T-helper 17 cell (primary cell): ENCODE data around the gene KLHL20. TPM values are rescaled to one million over a fixed set of nuclear protein-coding genes. Genes with fewer than 3 reads are reported as not detected.
A peak's percentile ranks its signal among the peaks of the same experiment; 100 is the strongest.
"Not testable (repeated sequence)": the region's sequence is repeated elsewhere in the genome, so short reads cannot be mapped to it uniquely, and the experiment has no call there.

Source experiments
- ATAC-seq: fragments of 150-1000 bp; cut with Tn5 transposase; 2 replicates; pipeline ENCODE4 v1.10.0; 2021; ENCODE audit warnings: mild to moderate bottlenecking, moderate library complexity
- DNase-seq, 3 donors: peaks; one replicate each; pipeline versions ENCODE4 v3.0.0 to v3.0.0-alpha.2; 2020 to 2021
- H3K9me3 ChIP-seq: one replicate; pipeline ENCODE4 v1.7.0; 2013; ENCODE audit warnings: low read length, mild to moderate bottlenecking; ENCODE audit not compliant: control insufficient read depth, poor library complexity, severe bottlenecking
- H3K27ac Mint-ChIP-seq: one replicate; pipeline ENCODE4 v1.8.0; 2022; ENCODE audit warnings: mild to moderate bottlenecking, moderate library complexity, mixed read lengths
- H3K27me3 Mint-ChIP-seq: one replicate; pipeline ENCODE4 v1.8.0; 2022; ENCODE audit warnings: mixed read lengths
- H3K36me3 Mint-ChIP-seq: one replicate; pipeline ENCODE4 v1.8.0; 2022; ENCODE audit warnings: low read depth, mixed read lengths
- H3K4me1 Mint-ChIP-seq: one replicate; pipeline ENCODE4 v1.8.0; 2022; ENCODE audit warnings: mild to moderate bottlenecking, mixed read lengths
- H3K4me3 Mint-ChIP-seq: one replicate; pipeline ENCODE4 v1.8.0; 2022; ENCODE audit warnings: mild to moderate bottlenecking, moderate library complexity, mixed read lengths
- total RNA-seq, 4 donors: library from RNA in 2 of 4; stranded (reverse) in 2 of 4; gene quantifications; one replicate each; pipeline ENCODE4 v1.2.3 and lab custom pipeline; 2022 to 2026

Gene KLHL20, protein sequence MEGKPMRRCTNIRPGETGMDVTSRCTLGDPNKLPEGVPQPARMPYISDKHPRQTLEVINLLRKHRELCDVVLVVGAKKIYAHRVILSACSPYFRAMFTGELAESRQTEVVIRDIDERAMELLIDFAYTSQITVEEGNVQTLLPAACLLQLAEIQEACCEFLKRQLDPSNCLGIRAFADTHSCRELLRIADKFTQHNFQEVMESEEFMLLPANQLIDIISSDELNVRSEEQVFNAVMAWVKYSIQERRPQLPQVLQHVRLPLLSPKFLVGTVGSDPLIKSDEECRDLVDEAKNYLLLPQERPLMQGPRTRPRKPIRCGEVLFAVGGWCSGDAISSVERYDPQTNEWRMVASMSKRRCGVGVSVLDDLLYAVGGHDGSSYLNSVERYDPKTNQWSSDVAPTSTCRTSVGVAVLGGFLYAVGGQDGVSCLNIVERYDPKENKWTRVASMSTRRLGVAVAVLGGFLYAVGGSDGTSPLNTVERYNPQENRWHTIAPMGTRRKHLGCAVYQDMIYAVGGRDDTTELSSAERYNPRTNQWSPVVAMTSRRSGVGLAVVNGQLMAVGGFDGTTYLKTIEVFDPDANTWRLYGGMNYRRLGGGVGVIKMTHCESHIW
- total RNA-seq, result 10 to 100 TPM; 24.8 to 32.1 TPM
- total RNA-seq (lab: John Stamatoyannopoulos, UW), result 30.5 to 50.5 reads per million in 2 donors

DNA sequence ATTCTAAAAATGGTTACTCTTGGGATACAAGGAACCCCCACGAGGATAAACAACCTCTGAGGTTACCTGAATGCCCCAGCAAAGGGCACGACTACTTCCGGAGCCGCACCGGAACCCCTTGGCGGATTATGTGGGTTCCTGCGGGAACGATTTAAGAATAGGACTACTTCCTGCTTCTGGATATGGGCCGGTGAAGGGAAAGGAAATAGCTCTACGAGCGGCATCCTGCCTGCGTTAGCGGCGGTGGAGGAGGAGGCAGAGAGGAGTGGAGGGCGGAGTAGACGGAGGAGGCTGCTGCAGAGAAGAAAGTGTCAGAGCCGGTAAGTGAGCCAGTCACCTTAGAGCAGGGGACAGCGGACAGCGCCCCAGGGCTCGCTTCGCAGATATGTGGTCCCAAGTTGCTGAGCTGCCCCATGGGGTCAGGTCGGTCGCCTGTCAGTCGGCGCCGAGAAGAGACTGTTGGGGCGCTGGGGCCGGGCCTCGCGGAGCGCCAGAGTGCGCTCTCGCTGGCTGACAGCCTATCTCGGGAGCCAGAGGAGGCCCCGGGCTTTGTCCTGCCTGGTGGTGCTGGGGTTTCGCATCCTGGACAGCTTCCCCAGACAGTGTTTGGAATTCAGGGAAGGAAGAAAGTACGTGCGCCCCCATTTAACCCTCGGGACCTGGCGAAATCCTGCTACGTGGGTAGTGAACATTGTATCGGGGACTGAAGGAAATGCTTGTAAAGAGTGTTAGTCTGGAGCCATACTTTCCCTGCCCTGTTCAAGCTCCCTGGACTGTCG, at the start of gene KLHL20:
TSS of gene KLHL20 (plus strand) at position 223 of the 779 bp plus-strand sequence. CDS start 1,063 bp downstream, outside the sequence.
- no peaks in the 10 kb centered on the region for H3K9me3 ChIP-seq
- peaks cover 17% of the 10 kb centered on the region for H3K4me1 Mint-ChIP-seq
- ATAC-seq (peak; percentile 98), DNase-seq (peak; percentile 60 to 82 (median 77))
- H3K27ac Mint-ChIP-seq, result peak within 1 kb of the TSS; percentile 97
- H3K27me3 Mint-ChIP-seq, result peaks cover 20% of the 10 kb centered on the region
- peak within 1 kb of the TSS; percentile 99 for H3K4me3 Mint-ChIP-seq
- peaks cover 7% of the 10 kb centered on the region for H3K36me3 Mint-ChIP-seq

DNA sequence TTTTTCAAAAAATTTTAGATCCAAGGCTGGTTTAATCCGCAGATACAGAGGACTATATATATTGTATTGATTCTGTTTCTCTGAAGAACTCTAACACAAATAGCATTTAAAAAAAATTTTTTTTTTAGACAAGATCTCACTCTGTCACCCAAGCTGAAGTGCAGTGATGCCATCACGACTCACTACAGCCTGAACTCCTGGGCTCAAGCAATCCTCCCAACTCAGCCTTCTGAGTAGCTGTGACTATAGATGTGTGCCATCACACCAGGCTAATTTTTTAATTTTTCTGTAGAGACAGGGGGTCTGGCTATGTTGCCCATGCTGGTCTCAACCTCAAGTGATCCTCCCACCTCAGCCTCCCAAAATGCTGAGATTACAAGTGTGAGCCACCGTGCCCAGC, 48.1 kb upstream of the KLHL20 start:
- Mint-ChIP-seq H3K27me3 (peaks cover 47% of the 10 kb centered on the region), H3K27ac (no peak overlapping the region), H3K4me1 (peaks cover 6% of the 10 kb centered on the region), H3K36me3 (peaks cover 6% of the 10 kb centered on the region), H3K4me3 (no peak overlapping the region)
- no peaks in the 10 kb centered on the region for H3K9me3 ChIP-seq
- ATAC-seq (no peak), DNase-seq (no peak)

DNA sequence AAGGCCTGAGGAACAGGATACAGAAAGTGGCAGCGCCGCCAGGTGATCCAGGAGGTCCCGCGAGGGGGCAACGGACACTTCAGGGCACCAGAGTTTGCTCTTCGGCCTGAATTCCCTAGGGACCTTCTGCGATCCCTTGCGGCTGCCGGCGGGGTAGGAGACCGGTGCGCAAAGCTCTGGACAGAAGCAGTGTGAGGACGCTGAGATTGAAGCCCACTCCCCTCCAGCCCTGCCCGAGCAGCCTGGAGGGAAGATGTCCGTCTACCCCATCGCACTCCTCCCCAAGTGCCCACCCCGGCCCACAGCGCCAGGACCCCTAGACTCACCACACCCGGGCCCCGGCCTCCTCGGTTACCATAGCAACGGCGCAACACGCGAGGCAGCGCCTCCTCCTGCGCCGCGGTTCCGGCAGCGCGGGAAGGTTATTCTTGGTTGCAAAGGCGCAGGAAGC, 45.3 kb upstream of the KLHL20 start, which contains the start of gene ANKRD45:
TSS of gene ANKRD45 (minus strand) at position 361 of the 451 bp plus-strand sequence. CDS start 10,433 bp downstream, outside the sequence.
- ATAC-seq, result no peak
- Mint-ChIP-seq H3K27me3 (peaks cover 51% of the 10 kb centered on the region), H3K4me3 (peak within 1 kb of the TSS; percentile 65), H3K4me1 (peaks cover 6% of the 10 kb centered on the region), H3K36me3 (peaks cover 6% of the 10 kb centered on the region), H3K27ac (no peak within 1 kb of the TSS)
- no peak for DNase-seq
- no peaks in the 10 kb centered on the region for H3K9me3 ChIP-seq

DNA sequence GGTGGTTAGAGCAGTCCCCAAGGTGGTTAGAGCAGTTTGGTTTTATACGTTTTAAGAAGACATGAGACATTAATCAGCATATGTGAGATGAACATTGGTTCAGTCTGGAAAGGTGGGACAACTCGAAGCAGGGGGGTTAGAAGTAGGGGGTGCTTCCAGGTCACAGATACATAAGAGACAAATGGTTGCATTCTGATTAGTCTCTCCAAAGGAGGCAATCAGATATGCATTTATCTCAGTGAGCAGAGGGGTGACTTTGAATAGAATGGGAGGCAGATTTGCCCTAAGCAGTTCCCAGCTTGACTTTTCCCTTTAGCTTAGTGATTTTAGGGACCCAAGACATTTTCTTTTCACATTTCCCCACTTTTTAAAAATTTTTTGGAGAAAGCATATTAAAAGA, 40.3 kb upstream of the KLHL20 start:
- ATAC-seq, DNase-seq, H3K4me3 Mint-ChIP-seq, H3K27ac Mint-ChIP-seq, H3K36me3 Mint-ChIP-seq, H3K4me1 Mint-ChIP-seq, H3K9me3 ChIP-seq: not testable (repeated sequence)
- H3K27me3 Mint-ChIP-seq, result peaks cover 27% of the 10 kb centered on the region

DNA sequence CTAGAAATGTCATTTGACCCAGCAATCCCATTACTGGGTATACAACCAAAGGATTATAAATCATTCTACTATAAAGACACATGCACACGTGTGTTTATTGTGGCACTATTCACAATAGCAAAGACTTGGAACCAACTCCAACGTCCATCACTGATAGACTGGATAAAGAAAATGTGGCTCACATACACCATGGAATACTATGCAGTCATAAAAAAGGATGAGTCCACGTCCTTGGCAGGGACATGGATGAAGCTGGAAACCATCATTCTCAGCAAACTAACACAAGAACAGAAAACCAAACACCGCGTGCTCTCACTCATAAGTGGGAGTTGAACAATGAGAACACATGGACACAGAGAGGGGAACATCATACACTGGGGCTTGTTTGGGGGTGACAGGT, 34.6 kb upstream of the KLHL20 start:
- not testable (repeated sequence) for H3K27me3 Mint-ChIP-seq, H3K36me3 Mint-ChIP-seq, H3K4me1 Mint-ChIP-seq, H3K27ac Mint-ChIP-seq, H3K9me3 ChIP-seq, ATAC-seq, H3K4me3 Mint-ChIP-seq, DNase-seq

DNA sequence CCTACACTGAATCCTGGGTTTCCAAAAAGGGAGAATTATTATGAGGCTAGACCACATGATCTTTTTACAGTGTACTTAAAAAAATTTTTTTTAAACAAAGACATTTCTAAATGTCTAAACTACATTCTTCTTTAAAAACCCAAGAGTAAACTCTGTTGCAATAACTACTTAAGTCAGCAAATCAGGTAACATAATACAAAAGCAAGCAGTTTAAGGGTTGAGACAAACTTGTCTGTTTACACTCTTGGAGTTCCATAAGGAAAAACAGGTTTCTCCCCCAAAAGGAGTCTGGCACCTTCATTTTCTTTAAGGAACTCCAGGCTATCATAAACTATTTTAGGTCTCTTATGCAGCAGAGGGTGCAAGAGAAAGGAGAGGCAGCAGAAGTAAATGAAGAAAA, 32.6 kb upstream of the KLHL20 start:
- no peaks in the 10 kb centered on the region for H3K4me1 Mint-ChIP-seq
- peaks cover 2% of the 10 kb centered on the region for H3K36me3 Mint-ChIP-seq
- DNase-seq (no peak), ATAC-seq (no peak)
- H3K9me3 ChIP-seq, result no peaks in the 10 kb centered on the region
- peak overlapping the region; percentile 19 for H3K4me3 Mint-ChIP-seq
- H3K27me3 Mint-ChIP-seq, result no peaks in the 10 kb centered on the region
- no peak overlapping the region for H3K27ac Mint-ChIP-seq

DNA sequence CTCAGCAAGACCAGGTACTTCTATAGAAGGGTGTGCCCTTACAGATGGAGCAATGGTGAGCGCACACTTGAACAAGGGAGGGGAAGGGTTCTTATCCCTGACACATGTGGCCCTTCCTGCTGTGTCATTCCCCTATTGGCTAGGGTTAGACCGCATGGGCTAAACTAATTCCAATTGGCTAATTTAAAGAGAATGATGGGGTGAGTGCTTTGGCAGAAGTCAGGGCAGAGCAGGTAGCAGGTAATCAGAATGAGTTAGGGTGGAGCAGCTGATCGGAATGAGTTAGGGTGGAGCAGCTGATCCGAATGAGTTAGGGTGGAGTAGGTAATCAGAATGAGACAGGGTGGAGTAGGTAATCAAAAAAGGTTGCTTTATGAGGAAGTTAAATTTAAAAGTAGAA, 30.9 kb upstream of the KLHL20 start:
- H3K4me1 Mint-ChIP-seq, ATAC-seq, H3K4me3 Mint-ChIP-seq, H3K27ac Mint-ChIP-seq, H3K36me3 Mint-ChIP-seq, DNase-seq, H3K9me3 ChIP-seq, H3K27me3 Mint-ChIP-seq: not testable (repeated sequence)

DNA sequence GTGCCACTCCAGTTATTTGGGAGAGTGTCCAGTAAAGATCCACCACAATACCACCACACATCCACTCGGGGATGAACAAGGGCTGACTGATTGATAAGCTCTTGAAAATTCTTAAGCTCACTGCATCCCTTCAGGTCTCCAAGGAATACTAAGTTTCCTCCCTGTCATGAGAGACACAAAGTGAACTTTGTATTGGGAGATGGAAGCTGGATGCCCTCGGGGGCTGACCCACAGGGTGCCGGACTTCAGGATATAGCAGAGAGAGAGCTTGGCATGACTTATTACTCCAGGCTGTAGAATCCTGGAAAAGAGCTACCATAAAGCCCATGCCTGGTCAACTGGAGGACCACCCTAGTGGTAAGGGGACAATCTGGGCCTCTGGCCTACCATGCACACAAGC, 29.7 kb upstream of the KLHL20 start:
- H3K27ac Mint-ChIP-seq, ATAC-seq, H3K9me3 ChIP-seq, DNase-seq, H3K27me3 Mint-ChIP-seq, H3K4me1 Mint-ChIP-seq, H3K4me3 Mint-ChIP-seq, H3K36me3 Mint-ChIP-seq: not testable (repeated sequence)

DNA sequence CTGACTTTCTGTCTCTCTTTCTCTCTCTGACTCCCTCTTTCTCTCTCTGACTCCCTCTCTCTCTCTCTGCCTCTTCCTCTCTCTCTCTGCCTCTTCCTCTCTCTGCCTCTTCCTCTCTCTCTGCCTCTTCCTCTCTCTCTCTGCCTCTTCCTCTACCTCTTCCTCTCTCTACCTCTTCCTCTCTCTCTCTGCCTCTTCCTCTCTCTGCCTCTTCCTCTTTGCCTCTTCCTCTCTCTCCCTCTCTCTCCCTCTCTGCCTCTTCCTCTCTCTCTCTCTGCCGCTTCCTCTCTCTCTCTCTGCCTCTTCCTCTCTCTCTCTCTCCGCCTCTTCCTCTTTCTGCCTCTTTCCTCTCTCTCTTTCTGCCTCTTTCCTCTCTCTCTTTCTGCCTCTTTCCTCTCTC, 26.5 kb upstream of the KLHL20 start:
- no peak overlapping the region for H3K4me3 Mint-ChIP-seq
- no peak for DNase-seq
- no peaks in the 10 kb centered on the region for H3K36me3 Mint-ChIP-seq
- no peaks in the 10 kb centered on the region for H3K9me3 ChIP-seq
- peak overlapping the region; percentile 46 for H3K27ac Mint-ChIP-seq
- H3K27me3 Mint-ChIP-seq, result peaks cover 3% of the 10 kb centered on the region
- no peak for ATAC-seq
- peaks cover 4% of the 10 kb centered on the region for H3K4me1 Mint-ChIP-seq

DNA sequence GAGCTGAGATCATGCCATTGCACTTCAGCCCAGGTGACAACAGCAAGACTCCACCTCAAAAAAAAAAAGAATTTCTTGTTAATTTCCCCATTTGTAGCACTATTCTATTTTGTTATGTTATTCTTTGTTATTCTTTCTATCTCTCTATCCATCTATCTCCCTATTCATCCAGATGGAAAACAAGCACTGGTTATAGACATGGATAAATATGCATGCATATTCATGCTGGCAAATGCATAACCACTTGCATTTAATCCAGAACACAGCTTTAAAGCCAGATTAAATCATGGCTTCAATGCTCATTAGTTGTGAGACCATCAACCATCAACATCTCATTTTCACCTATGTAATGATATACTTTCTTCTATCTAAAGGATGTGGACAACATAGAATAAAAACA, 21.5 kb upstream of the KLHL20 start:
- peaks cover 35% of the 10 kb centered on the region for H3K27me3 Mint-ChIP-seq
- H3K36me3 Mint-ChIP-seq, result peaks cover 5% of the 10 kb centered on the region
- no peak for DNase-seq
- ATAC-seq, result no peak
- H3K4me3 Mint-ChIP-seq, result no peak overlapping the region
- H3K4me1 Mint-ChIP-seq, result peaks cover 2% of the 10 kb centered on the region
- no peaks in the 10 kb centered on the region for H3K9me3 ChIP-seq
- H3K27ac Mint-ChIP-seq, result no peak overlapping the region

DNA sequence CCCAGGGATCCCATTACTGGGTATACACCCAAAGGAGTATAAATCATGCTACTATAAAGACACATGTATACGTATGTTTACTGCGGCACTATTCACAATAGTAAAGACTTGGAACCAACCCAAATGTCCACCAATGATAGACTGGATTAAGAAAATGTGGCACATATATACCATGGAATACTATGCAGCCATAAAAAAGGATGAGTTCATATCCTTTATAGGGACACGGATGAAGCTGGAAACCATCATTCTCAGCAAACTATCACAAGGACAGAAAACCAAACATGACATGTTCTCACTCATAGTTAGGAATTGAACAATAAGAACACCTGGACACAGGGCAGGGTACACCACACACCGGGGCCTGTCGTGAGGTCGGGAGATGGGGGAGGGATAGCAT, 13.5 kb upstream of the KLHL20 start:
- H3K36me3 Mint-ChIP-seq, result not testable (repeated sequence)
- peaks cover 36% of the 10 kb centered on the region for H3K27me3 Mint-ChIP-seq

DNA sequence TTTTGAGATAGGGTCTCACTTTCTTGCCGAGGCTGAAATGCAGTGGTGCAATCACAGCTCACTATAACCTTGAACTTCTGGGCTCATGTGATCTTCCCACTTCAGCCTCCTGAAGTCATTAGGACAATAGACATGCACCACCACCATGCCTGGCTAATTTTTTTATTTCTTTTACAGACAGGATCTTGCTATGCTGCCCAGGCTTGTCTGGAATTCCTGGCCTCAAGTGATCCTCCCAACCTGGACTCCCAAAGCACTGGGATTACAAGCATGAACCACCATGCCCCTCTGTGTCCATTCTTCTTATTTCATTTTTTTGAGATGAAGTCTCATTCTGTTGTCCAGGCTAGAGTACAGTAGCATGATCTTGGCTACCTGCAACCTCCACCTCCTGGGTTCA, 12.0 kb upstream of the KLHL20 start:
- H3K27me3 Mint-ChIP-seq, result peaks cover 33% of the 10 kb centered on the region
- peaks cover under 1% of the 10 kb centered on the region for H3K36me3 Mint-ChIP-seq
- H3K4me3 Mint-ChIP-seq, result no peak overlapping the region
- ATAC-seq, result no peak
- H3K4me1 Mint-ChIP-seq, result no peaks in the 10 kb centered on the region
- H3K27ac Mint-ChIP-seq, result no peak overlapping the region
- no peak for DNase-seq
- H3K9me3 ChIP-seq, result no peaks in the 10 kb centered on the region

More for the DNA sequence above, 13.5 kb upstream of the KLHL20 start:
- not testable (repeated sequence) for H3K4me1 Mint-ChIP-seq, H3K9me3 ChIP-seq, H3K27ac Mint-ChIP-seq, H3K4me3 Mint-ChIP-seq, DNase-seq, ATAC-seq

DNA sequence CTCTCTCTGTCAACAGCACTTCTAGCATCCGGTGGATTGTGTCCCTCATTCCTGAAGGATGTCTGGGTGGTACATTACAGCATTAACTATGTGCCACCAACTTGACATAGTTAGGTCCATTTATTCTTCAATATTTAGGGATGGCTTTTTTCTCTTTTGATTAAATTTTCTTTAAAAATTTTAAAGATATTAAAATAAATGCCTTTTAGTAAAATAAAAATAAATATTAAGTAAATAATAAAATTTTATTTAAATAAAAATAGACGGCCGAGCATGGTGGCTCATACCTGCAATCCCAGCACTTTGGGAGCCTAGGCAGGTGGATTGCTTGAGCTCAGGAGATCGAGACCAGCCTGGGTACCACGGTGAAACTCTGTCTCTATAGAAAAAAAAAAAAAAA, 9.7 kb upstream of the KLHL20 start:
- Mint-ChIP-seq H3K4me3 (no peak overlapping the region), H3K4me1 (no peaks in the 10 kb centered on the region), H3K36me3 (no peaks in the 10 kb centered on the region), H3K27ac (no peak overlapping the region), H3K27me3 (peaks cover 32% of the 10 kb centered on the region)
- no peak for ATAC-seq
- H3K9me3 ChIP-seq, result no peaks in the 10 kb centered on the region
- DNase-seq, result no peak
